PC-3 (cell line): ENCODE results near the gene CLDN18.

Experiments
- EZH2 ChIP-seq: fragments of 300-600 bp; sonication (generic); IDR thresholded peaks from one replicate; pipeline ENCODE4 v1.6.1; 2017; ENCODE audit warnings: antibody characterized with exemption, mild to moderate bottlenecking, low read length; ENCODE audit not compliant: unreplicated experiment
- EZH2phosphoT487 ChIP-seq: fragments of 300-600 bp; sonication (generic); IDR thresholded peaks from 2 replicates; pipeline ENCODE4 v1.6.1; 2018; ENCODE audit warnings: mild to moderate bottlenecking, antibody characterized with exemption, low read length, borderline replicate concordance
- TF ChIP-seq, protein P1 (sequence below): fragments of 300-600 bp; sonication (generic); conservative IDR thresholded peaks from 2 replicates; pipeline ENCODE4 v1.5.1; 2017; ENCODE audit warnings: antibody characterized with exemption, low read depth, mild to moderate bottlenecking, low read length

DNA sequence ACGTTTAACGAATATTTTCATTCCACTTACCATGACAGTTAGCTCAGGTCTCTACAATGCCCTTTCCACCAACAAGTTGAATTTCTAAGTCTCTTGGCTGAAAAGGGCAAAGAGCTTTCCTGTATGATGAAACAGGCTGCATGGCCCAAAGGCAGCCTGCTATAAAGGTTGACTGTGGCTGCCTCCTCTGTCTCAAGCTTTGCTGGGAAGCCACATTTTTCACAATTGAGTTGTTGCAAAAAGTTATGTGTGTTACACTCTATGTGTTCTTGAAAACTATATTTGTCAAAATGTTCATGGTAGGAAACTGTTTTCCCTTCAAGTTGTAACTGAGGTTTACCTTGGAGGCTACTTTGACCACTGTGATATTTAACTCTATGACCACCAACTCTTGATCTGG is 56.0 kb downstream of the CLDN18 start:
- TF ChIP-seq, protein P1, sequence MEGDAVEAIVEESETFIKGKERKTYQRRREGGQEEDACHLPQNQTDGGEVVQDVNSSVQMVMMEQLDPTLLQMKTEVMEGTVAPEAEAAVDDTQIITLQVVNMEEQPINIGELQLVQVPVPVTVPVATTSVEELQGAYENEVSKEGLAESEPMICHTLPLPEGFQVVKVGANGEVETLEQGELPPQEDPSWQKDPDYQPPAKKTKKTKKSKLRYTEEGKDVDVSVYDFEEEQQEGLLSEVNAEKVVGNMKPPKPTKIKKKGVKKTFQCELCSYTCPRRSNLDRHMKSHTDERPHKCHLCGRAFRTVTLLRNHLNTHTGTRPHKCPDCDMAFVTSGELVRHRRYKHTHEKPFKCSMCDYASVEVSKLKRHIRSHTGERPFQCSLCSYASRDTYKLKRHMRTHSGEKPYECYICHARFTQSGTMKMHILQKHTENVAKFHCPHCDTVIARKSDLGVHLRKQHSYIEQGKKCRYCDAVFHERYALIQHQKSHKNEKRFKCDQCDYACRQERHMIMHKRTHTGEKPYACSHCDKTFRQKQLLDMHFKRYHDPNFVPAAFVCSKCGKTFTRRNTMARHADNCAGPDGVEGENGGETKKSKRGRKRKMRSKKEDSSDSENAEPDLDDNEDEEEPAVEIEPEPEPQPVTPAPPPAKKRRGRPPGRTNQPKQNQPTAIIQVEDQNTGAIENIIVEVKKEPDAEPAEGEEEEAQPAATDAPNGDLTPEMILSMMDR = no peak
- no peak for TF ChIP-seq EZH2phosphoT487
- no peak for TF ChIP-seq EZH2
